H1 (cell line): ENCODE results near the gene PCBP2. TPM values are rescaled to one million over a fixed set of nuclear protein-coding genes. Genes with fewer than 3 reads are reported as not detected.
"Not testable (repeated sequence)": the region's sequence is repeated elsewhere in the genome, so short reads cannot be mapped to it uniquely, and the experiment has no call there.

Experiments used
- CTCF ChIA-PET: fragments of 300-600 bp; sonication (Branson Sonifier 250); formaldehyde crosslinking; loops from one replicate; lab custom pipeline; 2021; ENCODE audit not compliant: partially characterized antibody; lab: Charles Lee
- POLR2A ChIA-PET: fragments of 300-600 bp; sonication (Branson Sonifier 250); formaldehyde crosslinking; loops from one replicate; lab custom pipeline; 2021; ENCODE audit warnings: inconsistent platforms; ENCODE audit not compliant: partially characterized antibody; lab: Charles Lee
- DNase-seq, 2 experiments: peaks; one replicate each; pipeline versions ENCODE4 v3.0.0 to v3.0.0-alpha.2; 2010 to 2022; ENCODE audit warnings: low spot score in 2 of 2, low read depth in 1 of 2, mixed read lengths in 1 of 2
- FAIRE-seq: peaks from 2 replicates; lab custom pipeline; 2011; peaks lifted over from hg19 to GRCh38; lab: Jason Lieb, UNC
- H2AFZ ChIP-seq: 2 replicates; pipeline ENCODE4 v1.8.1; 2012; ENCODE audit warnings: low read length, inconsistent platforms
- H2AK5ac ChIP-seq: 2 replicates; pipeline ENCODE4 v1.6.1; 2013; ENCODE audit warnings: low read depth, low read length
- H2BK120ac ChIP-seq: replicated peaks from 2 replicates; pipeline ENCODE3; 2013; ENCODE audit warnings: low read depth, low read length, inconsistent platforms
- H2BK12ac ChIP-seq: 2 replicates; pipeline ENCODE4 v1.6.1; 2013; ENCODE audit warnings: low read depth, low read length
- H2BK15ac ChIP-seq: 2 replicates; pipeline ENCODE4 v1.6.1; 2013; ENCODE audit warnings: low read length
- H2BK20ac ChIP-seq: 2 replicates; pipeline ENCODE4 v1.6.1; 2013; ENCODE audit warnings: low read length
- H2BK5ac ChIP-seq: 2 replicates; pipeline ENCODE4 v1.6.1; 2013; ENCODE audit warnings: low read depth, low read length
- H3K14ac ChIP-seq: 2 replicates; pipeline ENCODE4 v1.6.1; 2013; ENCODE audit warnings: inconsistent platforms; ENCODE audit not compliant: insufficient read length
- H3K18ac ChIP-seq: 2 replicates; pipeline ENCODE4 v1.6.1; 2013; ENCODE audit warnings: low read length; ENCODE audit errors: extremely low read depth
- H3K23ac ChIP-seq: 2 replicates; pipeline ENCODE4 v1.6.1; 2013; ENCODE audit warnings: inconsistent platforms; ENCODE audit not compliant: insufficient read length
- H3K23me2 ChIP-seq: 2 replicates; pipeline ENCODE4 v1.6.1; 2013; ENCODE audit warnings: low read depth, low read length
- H3K27ac ChIP-seq: 2 replicates; pipeline ENCODE4 v1.6.1; 2011; ENCODE audit warnings: low read depth, low read length, inconsistent platforms
- H3K27me3 ChIP-seq, 4 experiments: replicated peaks in 1 of 4; 1 replicate in 1 of 4; 2 replicates in 3 of 4; pipeline versions ENCODE4 v1.6.1 to v1.8.1; 2011 to 2013; ENCODE audit warnings: low read length in 3 of 4, mild to moderate bottlenecking in 3 of 4, inconsistent platforms in 2 of 4, mixed read lengths in 2 of 4, moderate library complexity in 1 of 4; ENCODE audit not compliant: control insufficient read depth in 3 of 4, insufficient read depth in 3 of 4; ENCODE audit errors: extremely low read depth in 1 of 4
- H3K36me3 ChIP-seq, 4 experiments: 2 replicates each; pipeline versions ENCODE4 v1.6.1 to v1.8.1; 2011 to 2013; ENCODE audit warnings: mild to moderate bottlenecking in 4 of 4, low read length in 3 of 4, moderate library complexity in 2 of 4, control low read depth in 1 of 4, inconsistent platforms in 1 of 4; ENCODE audit not compliant: insufficient read depth in 4 of 4, control insufficient read depth in 2 of 4
- H3K4ac ChIP-seq: replicated peaks from 2 replicates; pipeline ENCODE3; 2013; ENCODE audit warnings: low read length, low read depth, mixed read lengths, inconsistent platforms; ENCODE audit not compliant: insufficient read length
- H3K4me1 ChIP-seq, 4 experiments: replicated peaks in 1 of 4; 1 replicate in 1 of 4; 2 replicates in 3 of 4; pipeline versions ENCODE4 v1.6.1 to v1.8.1; 2011 to 2013; ENCODE audit warnings: low read length in 3 of 4, inconsistent platforms in 2 of 4, mixed read lengths in 1 of 4; ENCODE audit not compliant: insufficient read depth in 4 of 4, control insufficient read depth in 3 of 4
- H3K4me2 ChIP-seq, 2 experiments: 2 replicates each; pipeline versions ENCODE4 v1.6.1 to v1.8.1; 2011 to 2013; ENCODE audit warnings: low read depth in 2 of 2, low read length in 2 of 2, control low read depth in 1 of 2, inconsistent platforms in 1 of 2, mild to moderate bottlenecking in 1 of 2; ENCODE audit not compliant: insufficient read depth in 1 of 2
- H3K4me3 ChIP-seq, 4 experiments: fragments of 200-600, 300-600 bp in 1 of 4; sonication (generic), shearing (Covaris generic), sonication (Bioruptor Twin) in 1 of 4; 2 replicates each; pipeline versions ENCODE4 v1.5.1 to v1.8.1; 2011 to 2016; ENCODE audit warnings: low read length in 4 of 4, low read depth in 3 of 4, control low read depth in 2 of 4, inconsistent platforms in 2 of 4, mild to moderate bottlenecking in 2 of 4, mixed read lengths in 1 of 4, moderate library complexity in 1 of 4; ENCODE audit not compliant: insufficient read depth in 2 of 4; ENCODE audit errors: extremely low read depth in 1 of 4
- H3K56ac ChIP-seq: replicated peaks from 2 replicates; pipeline ENCODE3; 2013; ENCODE audit warnings: low read depth, mild to moderate bottlenecking, mixed read lengths, low read length, inconsistent platforms; ENCODE audit not compliant: insufficient read length
- H3K79me1 ChIP-seq: 2 replicates; pipeline ENCODE4 v1.6.1; 2013; ENCODE audit warnings: low read depth, low read length, control low read depth
- H3K79me2 ChIP-seq, 2 experiments: 2 replicates each; pipeline versions ENCODE4 v1.6.1 to v1.8.1; 2012 to 2013; ENCODE audit warnings: low read length in 2 of 2, mild to moderate bottlenecking in 2 of 2, inconsistent platforms in 1 of 2; ENCODE audit not compliant: insufficient read depth in 2 of 2, control insufficient read depth in 1 of 2
- H3K9ac ChIP-seq, 4 experiments: replicated peaks in 1 of 4; 1 replicate in 1 of 4; 2 replicates in 3 of 4; pipeline versions ENCODE4 v1.6.1 to v1.8.1; 2011 to 2013; ENCODE audit warnings: low read depth in 3 of 4, low read length in 3 of 4, control low read depth in 2 of 4, mild to moderate bottlenecking in 2 of 4, moderate library complexity in 2 of 4, inconsistent platforms in 1 of 4; ENCODE audit errors: extremely low read depth in 1 of 4
- H3K9me3 ChIP-seq, 2 experiments: 2 replicates each; pipeline versions ENCODE4 v1.6.1 to v1.8.1; 2012 to 2013; ENCODE audit warnings: mild to moderate bottlenecking in 2 of 2, moderate library complexity in 2 of 2, control low read depth in 1 of 2, inconsistent platforms in 1 of 2, low read depth in 1 of 2, low read length in 1 of 2, mixed read lengths in 1 of 2; ENCODE audit not compliant: insufficient read depth in 2 of 2
- H4K20me1 ChIP-seq, 2 experiments: replicated peaks in 1 of 2; 2 replicates each; pipeline versions ENCODE3 to v1.8.1; 2011 to 2013; ENCODE audit warnings: inconsistent platforms in 2 of 2, low read length in 2 of 2, mild to moderate bottlenecking in 1 of 2; ENCODE audit not compliant: insufficient read depth in 2 of 2, control insufficient read depth in 1 of 2
- H4K5ac ChIP-seq: 2 replicates; pipeline ENCODE4 v1.6.1; 2013; ENCODE audit warnings: low read length, low read depth, mixed read lengths, inconsistent platforms; ENCODE audit not compliant: insufficient read length
- H4K8ac ChIP-seq: 2 replicates; pipeline ENCODE4 v1.8.0; 2013; ENCODE audit warnings: mild to moderate bottlenecking, moderate library complexity, low read length, inconsistent platforms; ENCODE audit not compliant: insufficient read depth; ENCODE audit errors: extremely low read depth
- H4K91ac ChIP-seq: replicated peaks from 2 replicates; pipeline ENCODE3; 2013; ENCODE audit warnings: low read length, mixed read lengths, inconsistent platforms; ENCODE audit not compliant: insufficient read length
- WGBS, 2 experiments: shearing (Covaris generic) in 1 of 2; methylation state at CpG; one replicate each; pipeline versions ENCODE4 v1.1.6 to v1.1.7; 2013 to 2015; ENCODE audit warnings: low lambda C conversion rate in 2 of 2, mixed read lengths in 2 of 2, inconsistent platforms in 1 of 2, low coverage in 1 of 2, missing lambda C conversion rate in 1 of 2; ENCODE audit not compliant: insufficient replicate concordance in 2 of 2, insufficient coverage in 1 of 2, insufficient read length in 1 of 2; ENCODE audit errors: extremely low coverage in 1 of 2, missing lambda C conversion rate in 1 of 2; 5-methylcytosine and 5-hydroxymethylcytosine counted together
- polyA plus RNA-seq, 7 experiments: library from polyadenylated mRNA; depleted of rRNA in 3 of 7; stranded (reverse) in 5 of 7; unstranded in 2 of 7; fragments of >200 nt in 5 of 7; fragments of 200-250 nt in 2 of 7; gene quantifications; 1 replicate in 5 of 7; 2 replicates in 1 of 7; 4 replicates in 1 of 7; pipeline versions ENCODE4 v1.2.1 to v1.2.3, GENCODE V29; 2011 to 2013; ENCODE audit warnings: missing spikeins in 2 of 7, mixed read lengths in 2 of 7
- total RNA-seq: library from RNA; stranded (reverse); fragmentation: NEBNext Ultra II Directional; extraction: Animal tissue kit (Norgen Biotek cat#: 25700); gene quantifications from 2 replicates; pipeline ENCODE4 v1.2.1, GENCODE V29; 2021

PCBP2 gene
- total and polyA plus RNA-seq, 2 of the 8 experiments (the other 6 are each of a cell fraction or from before 2014, with no cell fraction given): 470 to 1,123 TPM

- H3K79me1 ChIP-seq, H3K4me2 ChIP-seq, H3K9me3 ChIP-seq, H3K4me1 ChIP-seq, H2AFZ ChIP-seq, H2BK12ac ChIP-seq, H3K27ac ChIP-seq, H4K91ac ChIP-seq, H3K23me2 ChIP-seq, H3K9ac ChIP-seq, H4K5ac ChIP-seq, H3K79me2 ChIP-seq, H2BK15ac ChIP-seq, H2BK5ac ChIP-seq, H2BK120ac ChIP-seq, H4K8ac ChIP-seq, H2AK5ac ChIP-seq, H3K27me3 ChIP-seq, H3K4me3 ChIP-seq, H4K20me1 ChIP-seq, H3K23ac ChIP-seq, H3K18ac ChIP-seq, FAIRE-seq, H3K56ac ChIP-seq, H3K4ac ChIP-seq, H2BK20ac ChIP-seq, H3K14ac ChIP-seq, DNase-seq: not testable (repeated sequence)
- peaks cover under 1 to 13% (median 2%) of the 10 kb centered on the region in 4 experiments; a peak in 4 of 8 replicates for H3K36me3 ChIP-seq
- WGBS, 2 experiments: 90% methylated on average over 9 of the region's 9 CpGs; no CpG with 5 or more reads in 1 of the 2 experiments
- CTCF ChIA-PET: interaction anchor here (0.6 to 2.8 kb wide), 9 partner anchors 13 to 1160 kb away, joined by 3 to 24 read pairs (median 4); no protein-coding TSS in a partner anchor
- POLR2A ChIA-PET: interaction anchor here (0.6 to 2.0 kb wide), 13 partner anchors 8 to 219 kb away, joined by 3 to 10 read pairs (median 3); no protein-coding TSS in a partner anchor
Measured at GRCh38 chr12:53417291-53417816, 34.5 kb upstream of the PCBP2 start.
